ENCODE data around the gene NEGR1.

Gene NEGR1

DNA sequence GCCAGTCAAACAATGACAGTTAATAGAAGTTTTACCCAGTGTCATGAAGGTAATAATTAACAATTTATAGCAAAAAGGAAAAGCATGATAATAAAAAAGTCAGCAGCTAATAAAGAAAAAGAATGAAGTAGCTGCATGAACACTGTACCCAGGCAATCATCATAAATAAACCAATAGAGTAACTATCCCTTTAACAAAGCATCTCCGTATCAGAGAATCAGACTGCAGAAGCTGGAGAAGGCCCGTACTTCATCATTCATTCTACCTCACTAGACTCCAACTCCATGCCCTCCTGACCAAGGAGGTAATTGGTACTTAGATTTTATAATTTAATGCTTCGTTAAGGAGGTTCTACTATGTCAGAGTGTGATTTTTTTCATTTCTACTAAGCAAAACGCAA is 140.5 kb downstream of the NEGR1 start:
- H3K4me3 ChIP-seq (replicated peaks in 1 of 2; ENCODE audit: low read depth in 2 of 2, low read length in 2 of 2): no peak overlapping the region
- no peak for DNase-seq (ENCODE audit: low read depth in 2 of 2)
- TF ChIP-seq, protein P1, sequence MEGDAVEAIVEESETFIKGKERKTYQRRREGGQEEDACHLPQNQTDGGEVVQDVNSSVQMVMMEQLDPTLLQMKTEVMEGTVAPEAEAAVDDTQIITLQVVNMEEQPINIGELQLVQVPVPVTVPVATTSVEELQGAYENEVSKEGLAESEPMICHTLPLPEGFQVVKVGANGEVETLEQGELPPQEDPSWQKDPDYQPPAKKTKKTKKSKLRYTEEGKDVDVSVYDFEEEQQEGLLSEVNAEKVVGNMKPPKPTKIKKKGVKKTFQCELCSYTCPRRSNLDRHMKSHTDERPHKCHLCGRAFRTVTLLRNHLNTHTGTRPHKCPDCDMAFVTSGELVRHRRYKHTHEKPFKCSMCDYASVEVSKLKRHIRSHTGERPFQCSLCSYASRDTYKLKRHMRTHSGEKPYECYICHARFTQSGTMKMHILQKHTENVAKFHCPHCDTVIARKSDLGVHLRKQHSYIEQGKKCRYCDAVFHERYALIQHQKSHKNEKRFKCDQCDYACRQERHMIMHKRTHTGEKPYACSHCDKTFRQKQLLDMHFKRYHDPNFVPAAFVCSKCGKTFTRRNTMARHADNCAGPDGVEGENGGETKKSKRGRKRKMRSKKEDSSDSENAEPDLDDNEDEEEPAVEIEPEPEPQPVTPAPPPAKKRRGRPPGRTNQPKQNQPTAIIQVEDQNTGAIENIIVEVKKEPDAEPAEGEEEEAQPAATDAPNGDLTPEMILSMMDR (IDR thresholded peaks at IDR 0.05; ENCODE audit: low read depth, low read length): no peak

DNA sequence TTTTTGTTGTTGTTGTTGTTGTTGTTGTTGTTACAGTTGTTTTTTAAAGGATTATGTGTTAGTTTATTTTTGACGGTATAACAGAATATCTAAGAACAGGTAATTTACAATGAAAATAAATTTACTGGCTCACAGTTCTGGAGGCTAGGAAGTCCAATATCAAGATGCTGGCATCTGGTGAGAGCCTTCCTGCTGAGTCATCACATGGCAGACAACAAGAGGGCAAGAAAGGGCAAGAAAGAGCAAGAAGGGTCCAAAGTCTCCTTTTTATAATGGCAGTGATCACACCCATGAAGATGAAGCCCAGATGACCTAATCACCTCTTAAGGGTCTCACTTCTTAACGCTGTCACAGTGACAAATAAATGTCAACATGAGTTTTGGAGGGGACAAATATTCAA is 142.1 kb downstream of the NEGR1 start:
- no peak overlapping the region for H3K4me3 ChIP-seq (replicated peaks in 1 of 2; ENCODE audit: low read depth in 2 of 2, low read length in 2 of 2)
- TF ChIP-seq, protein P1 (IDR thresholded peaks at IDR 0.05; ENCODE audit: low read depth, low read length): no peak
- DNase-seq (ENCODE audit: low read depth in 2 of 2): peak in 1 of 2 donors; percentile 5

DNA sequence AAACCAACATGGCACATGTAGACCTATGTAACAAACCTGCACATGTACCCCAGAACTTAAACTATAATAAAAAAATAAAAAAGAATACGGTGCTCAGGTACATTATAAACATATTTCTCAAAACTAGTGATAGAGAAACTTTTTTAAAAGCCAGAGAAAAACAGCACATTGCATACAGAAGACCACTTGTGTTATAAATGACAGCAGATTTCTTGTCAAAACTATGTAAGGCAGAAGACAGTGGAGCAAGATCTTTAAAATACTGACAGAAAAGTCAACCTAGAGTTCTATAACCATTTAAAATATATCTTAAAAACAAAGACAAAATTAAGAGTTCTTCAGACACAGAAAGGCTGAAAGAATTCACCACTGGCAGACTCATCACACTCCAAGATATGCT is 144.7 kb downstream of the NEGR1 start:
- TF ChIP-seq, protein P1 (IDR thresholded peaks at IDR 0.05; ENCODE audit: low read depth, low read length): no peak
- H3K4me3 ChIP-seq (replicated peaks in 1 of 2; ENCODE audit: low read depth in 2 of 2, low read length in 2 of 2): no peak overlapping the region
- DNase-seq (ENCODE audit: low read depth in 2 of 2): peak in 1 of 2 donors; percentile 7

DNA sequence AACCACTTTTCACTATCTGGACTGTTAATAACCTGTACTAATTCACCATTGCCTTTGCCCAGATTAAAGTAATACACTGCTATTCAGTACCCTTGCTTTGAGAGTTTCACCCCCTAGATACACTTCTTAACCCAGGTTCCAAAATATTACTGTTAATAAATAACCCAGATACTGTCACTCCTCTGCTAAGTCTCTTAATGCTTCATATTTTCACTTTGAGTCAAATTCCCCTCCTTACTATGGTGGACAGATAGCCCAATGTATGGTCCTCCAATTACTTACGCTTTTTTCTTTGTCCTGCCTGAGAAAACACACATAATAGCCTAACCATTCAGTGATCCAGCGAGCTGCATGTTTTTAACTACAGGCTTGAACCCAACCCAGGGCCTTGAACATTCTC is 152.5 kb downstream of the NEGR1 start:
- no peak overlapping the region for H3K4me3 ChIP-seq (replicated peaks in 1 of 2; ENCODE audit: low read depth in 2 of 2, low read length in 2 of 2)
- DNase-seq (ENCODE audit: low read depth in 2 of 2): no peak
- TF ChIP-seq, protein P1 (IDR thresholded peaks at IDR 0.05; ENCODE audit: low read depth, low read length): no peak

DNA sequence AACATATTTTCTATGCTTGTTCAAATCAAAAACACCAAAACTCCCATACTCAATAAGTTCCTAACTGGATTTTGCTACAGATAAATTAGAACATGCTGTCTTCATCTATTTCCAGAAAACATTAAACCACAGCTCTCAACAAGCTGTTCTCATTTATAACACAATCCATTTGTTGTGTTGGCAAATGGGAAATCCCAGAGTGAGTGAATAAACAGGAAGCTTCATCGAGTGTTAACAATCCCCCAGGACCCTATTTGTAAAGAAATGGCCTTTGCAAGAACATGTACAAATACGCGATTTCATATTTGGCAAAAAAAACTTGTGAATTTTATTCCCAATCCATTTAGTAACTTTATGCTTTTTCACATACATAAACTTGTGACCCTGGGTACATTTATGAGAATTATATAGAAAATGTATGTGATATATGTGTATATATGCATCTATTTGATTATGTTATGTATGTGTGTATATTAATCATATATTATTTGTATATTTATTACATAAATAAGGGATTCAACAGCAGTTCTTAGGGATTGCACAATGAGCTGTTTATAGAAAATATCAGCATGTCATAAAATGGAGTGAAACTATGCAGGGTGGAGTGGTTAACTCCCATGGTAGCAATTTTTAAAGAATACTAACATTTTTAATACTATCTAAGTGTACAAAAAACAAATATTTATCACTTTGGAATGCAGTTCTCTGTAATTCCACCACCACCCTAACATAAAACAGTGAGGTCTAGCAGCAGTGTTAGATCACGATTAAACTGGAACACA is 160.0 kb downstream of the NEGR1 start:
- no peak overlapping the region for H3K4me3 ChIP-seq (replicated peaks in 1 of 2; ENCODE audit: low read depth in 2 of 2, low read length in 2 of 2)
- TF ChIP-seq, protein P1 (IDR thresholded peaks at IDR 0.05; ENCODE audit: low read depth, low read length): no peak
- DNase-seq (ENCODE audit: low read depth in 2 of 2): peak; percentile 63 to 75

DNA sequence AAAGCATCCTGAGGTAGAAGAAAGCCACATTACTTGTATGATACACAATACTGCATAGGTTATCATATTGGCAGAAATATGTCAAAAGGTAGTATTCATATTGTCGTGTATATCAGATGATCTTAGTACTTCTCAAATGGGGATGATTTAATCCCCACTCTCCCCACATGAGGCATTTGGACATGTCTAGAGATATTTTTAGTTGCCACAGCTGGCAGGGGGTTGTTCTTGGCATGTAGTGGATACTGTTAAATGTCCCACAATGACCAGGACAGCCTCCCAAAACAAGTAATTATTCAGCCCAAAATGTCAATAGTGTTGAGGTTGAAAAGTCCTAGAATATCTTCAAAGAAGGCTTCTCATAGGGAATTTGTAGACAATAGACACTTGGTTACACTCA is 162.8 kb downstream of the NEGR1 start:
- no peak overlapping the region for H3K4me3 ChIP-seq (replicated peaks in 1 of 2; ENCODE audit: low read depth in 2 of 2, low read length in 2 of 2)
- TF ChIP-seq, protein P1 (IDR thresholded peaks at IDR 0.05; ENCODE audit: low read depth, low read length): no peak
- DNase-seq (ENCODE audit: low read depth in 2 of 2): no peak

DNA sequence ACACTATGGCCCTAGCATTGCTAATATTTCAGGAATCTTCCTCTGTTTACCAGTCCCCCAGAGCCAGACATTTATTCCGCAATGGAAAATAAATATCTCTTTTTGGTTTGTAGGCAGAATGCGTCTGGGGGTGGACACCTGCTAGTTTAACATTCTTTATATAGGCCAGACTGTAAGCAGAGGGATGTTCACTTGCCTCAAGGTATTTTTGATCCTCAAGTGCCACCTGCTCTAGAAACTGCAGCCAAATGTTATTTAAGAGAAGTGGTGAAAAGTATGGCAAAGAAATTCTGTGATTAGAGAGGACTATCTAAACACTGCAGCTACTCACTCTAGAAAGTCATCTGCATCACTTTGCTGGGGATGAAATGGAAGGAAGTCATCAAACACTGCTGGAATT is 164.7 kb downstream of the NEGR1 start:
- DNase-seq (ENCODE audit: low read depth in 2 of 2): no peak
- no peak overlapping the region for H3K4me3 ChIP-seq (replicated peaks in 1 of 2; ENCODE audit: low read depth in 2 of 2, low read length in 2 of 2)
- TF ChIP-seq, protein P1 (IDR thresholded peaks at IDR 0.05; ENCODE audit: low read depth, low read length): no peak

All from cardiac fibroblast (primary cell).